ENCODE data around the gene KCNH1.
"Not testable (repeated sequence)": the region's sequence is repeated elsewhere in the genome, so short reads cannot be mapped to it uniquely, and the experiment has no call there.

Gene KCNH1

DNA sequence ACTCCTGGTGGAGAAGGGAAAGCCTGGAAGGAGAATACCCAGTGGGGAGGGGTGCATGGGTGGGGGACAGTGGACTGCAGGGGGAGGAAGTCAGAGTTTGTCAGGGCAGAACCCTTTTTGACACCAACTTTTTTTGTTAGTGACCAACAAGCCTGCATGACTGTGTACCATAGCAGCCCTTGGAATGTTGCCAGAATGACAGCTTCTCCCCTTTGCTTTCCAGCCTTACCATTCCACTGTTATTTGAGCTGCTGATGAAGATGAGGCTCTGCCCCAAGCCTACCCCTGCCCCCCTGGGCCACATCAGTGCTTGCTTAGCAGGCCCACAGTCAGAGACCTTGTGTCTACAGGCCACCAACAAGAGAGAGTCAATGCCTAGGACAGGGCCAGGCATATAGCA, 464.0 kb downstream of the KCNH1 start:
- no peak for DNase-seq

DNA sequence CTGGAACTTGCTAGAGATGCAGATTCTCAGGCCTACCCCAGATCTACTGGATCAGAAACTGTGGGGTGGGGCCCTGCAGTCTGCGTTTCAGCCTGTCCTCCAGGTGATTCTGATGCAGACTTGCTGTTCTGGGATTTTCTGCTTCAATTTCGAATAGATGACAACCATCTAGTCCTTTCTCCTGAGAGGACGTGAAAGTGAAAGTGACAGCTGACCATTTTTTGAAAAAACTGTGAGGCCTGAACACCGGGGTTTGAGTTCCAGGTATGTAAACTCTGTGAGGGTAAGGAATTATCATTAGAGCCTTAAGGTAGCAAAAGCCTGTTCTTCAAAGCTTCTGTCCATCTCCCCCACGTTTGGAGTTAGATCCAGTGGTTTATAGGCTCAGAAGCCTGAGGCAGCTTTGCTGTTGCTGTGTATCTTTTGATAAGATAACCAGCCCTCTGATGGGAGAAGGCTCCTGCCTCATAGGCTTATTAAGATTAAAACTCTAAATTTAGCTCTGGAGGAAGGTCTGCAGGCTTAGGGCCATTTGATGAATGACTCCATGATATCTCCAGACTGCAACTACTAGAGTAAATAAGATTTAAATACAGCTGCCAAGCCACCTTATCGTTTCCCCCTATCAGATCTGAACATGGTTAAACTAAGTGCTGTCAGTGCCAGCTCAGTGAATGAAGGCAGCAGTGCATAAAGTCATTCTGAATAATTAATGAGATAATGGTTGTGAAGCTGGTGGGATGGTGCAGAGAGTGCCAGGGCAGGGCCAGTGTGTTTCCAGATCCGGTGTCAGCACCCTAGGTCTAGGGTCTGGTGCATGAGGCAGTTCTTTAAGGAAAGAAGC, 470.0 kb downstream of the KCNH1 start:
- no peak for DNase-seq

DNA sequence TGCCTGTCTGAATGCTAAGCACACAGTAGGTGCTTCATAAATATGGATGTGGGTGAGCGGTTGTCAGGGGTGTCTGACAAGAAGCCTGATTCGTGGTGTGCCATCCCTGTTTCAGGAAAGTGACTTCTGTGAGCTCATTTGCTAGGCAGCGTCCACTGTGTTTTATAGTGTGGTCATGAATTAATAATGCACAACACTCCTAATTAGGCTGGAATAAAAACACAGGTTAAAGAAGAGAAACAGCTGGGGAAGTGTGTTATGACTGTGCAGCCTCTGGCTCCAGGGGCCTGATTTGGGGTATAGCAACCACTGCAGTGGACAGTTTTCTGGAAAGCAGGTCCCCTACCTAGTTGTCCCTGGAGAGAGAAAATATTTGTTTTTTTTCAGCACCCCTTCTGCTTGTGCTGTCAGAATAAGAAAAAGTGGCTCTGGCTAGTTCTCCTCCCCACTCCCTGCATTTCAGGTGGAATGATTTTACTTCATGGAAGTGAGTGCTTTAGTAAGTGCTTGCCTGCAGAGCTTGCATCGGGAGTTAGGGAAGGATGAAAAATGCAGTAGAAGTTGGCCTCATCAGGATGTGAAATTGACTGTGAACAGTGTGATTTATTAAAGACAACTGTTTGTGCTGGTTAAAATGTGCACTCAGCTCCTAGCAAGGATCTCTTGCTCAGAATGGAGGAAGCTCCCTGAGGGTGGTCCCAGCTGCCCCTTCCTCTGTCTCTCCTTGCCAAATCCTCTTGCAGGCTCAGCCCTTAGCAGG, 471.5 kb downstream of the KCNH1 start:
- DNase-seq: no peak

DNA sequence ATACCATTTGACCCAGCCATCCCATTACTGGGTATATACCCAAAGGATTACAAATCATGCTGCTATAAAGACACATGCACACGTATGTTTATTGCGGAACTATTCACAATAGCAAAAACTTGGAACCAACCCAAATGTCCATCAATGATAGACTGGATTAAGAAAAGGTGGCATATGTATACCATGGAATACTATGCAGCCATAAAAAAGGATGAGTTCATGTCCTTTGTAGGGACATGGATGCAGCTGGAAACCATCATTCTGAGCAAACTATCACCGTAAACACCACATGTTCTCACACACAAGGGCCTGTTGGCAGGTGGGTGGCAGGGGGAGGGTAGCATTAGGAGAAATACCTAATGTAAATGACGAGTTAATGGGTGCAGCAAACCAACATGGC, 472.4 kb downstream of the KCNH1 start:
- DNase-seq: not testable (repeated sequence)

DNA sequence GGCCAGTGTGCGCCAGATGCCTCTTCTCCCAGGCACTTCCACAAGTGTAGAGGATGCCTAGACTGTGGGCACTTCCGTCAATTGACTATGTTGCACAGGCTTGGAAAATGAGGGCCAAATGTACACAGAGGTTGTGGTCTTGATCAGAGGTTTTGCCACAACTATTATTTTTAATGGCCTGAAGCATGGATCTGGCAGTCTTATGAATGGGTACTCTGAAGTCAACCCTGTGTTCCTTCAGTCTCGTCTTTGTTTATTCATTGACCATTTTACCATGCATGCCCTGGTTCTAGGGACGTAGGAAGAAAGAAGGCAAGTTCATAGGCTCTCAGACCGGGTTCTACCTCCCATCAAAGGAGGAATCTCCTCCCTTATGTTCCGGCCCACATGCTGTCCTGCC, 476.1 kb downstream of the KCNH1 start:
- no peak for DNase-seq

DNA sequence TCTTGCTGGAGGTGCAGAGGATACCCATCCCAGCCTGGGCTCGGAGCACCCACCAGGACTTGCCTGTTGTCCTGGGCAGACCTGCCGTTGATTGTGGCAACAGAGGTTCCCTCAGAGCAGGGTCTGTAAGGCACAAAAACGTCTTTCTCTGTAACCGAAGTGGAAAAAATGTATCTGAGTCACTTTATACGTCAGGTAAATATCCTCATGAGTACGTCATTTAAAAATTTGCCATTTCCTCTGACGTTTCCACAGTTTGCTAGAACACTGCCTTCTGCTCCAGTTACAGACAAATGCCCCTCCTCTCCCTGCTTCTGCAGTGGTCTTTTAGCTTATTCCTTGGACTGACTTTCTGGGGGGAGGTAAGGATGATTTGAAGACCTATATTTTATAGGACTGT, 478.4 kb downstream of the KCNH1 start:
- no peak for DNase-seq

DNA sequence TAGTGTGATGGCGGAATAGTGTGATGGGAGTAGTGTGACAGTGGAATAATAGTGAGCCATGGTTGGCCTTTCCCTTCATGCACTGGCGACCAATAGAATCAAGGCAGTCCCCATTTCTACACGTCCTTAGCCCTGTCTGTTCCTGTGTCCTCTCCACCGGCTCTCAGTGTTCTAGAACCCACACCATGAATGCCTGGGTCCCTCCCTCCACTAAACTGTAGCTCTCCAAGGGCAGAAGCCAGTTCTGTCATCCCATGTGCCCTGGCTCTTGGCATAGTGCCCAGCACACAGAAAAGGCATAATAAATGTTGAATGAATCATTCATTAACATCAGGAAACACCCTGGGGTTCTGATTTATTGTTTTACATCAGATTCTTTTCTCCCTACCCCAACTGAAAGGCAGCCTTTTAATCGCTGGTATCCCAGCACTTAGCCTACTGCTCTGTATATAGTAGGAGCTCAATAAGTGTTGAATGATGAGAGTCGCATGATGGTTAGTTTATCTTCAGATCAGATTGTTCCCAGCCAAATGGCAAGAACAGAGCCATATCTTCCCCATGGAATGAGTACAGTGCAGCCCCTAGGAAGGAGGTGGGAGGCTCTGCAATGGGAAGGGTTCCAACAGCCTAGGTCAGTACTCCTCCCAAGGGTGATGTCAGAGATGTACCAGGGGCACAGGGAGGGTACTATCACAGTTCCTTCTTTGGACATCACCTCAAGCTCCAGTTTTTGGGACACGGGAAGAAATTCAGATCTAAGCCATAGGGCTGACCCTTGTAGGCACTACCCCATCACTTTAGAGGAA, 479.6 kb downstream of the KCNH1 start:
- DNase-seq: no peak

DNA sequence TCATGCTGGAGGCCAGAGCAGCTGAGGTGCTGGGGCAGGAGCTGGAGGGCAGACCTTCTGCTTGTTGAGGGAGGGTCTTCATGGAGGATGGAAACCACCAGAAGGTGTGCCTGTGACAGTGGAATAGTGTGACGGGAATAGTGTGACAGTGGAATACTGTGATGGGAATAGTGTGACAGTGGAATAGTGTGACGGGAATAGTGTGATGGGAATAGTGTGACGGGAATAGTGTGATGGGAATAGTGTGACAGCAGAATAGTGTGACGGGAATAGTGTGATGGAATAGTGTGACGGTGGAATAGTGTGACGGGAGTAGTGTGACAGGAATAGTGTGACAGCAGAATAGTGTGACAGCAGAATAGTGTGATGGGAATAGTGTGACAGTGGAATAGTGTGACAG, 480.2 kb downstream of the KCNH1 start:
- DNase-seq: no peak

DNA sequence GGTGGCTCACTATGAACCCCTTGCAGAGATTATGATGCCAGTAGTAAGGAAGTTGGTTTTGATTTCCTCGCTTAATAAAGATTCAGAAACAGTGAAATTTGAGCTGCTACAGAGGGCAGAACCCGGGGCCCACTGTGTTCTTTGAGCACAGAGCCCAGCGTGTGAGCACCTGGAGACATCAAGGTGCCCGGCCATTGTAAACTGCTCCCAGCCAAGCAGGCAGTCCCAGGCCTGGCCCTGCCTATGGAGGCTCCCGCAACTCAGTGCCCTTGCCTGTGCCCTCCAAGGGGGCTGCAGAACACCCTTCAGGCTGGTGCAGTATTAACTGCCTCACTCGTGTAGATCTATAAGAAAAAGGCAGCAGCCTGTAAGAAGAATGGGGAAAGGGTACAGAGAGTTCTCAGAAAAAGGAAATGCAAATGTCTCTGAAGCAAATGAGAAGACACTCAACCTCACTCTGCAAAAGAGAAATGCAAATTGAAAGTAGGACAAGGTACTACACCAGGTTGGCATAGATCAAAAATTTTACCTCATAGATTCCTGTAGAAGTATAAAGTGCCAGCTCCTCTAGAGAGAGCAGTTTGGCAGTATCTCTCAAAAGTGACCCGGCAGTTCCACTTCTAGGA, 481.5 kb downstream of the KCNH1 start:
- no peak for DNase-seq

DNA sequence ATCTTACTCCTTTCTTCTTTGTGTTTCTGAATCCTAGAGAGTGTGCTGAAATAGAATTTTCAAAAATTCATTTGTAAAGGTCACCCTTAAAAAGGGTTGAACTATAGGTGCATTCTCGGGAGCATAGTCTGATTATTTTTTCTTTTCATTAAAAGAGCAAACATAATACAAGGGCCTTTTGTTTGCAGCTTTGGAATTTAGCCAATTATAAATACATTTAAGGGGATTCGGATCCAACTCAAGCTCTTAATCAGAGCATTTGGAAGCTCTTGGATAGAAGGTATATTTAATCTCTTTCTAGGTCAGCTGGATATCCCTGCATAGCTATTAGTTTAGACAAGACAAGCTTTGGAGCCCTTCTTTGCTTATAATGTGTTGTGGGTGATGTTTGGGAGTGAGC, 483.5 kb downstream of the KCNH1 start:
- no peak for DNase-seq

DNA sequence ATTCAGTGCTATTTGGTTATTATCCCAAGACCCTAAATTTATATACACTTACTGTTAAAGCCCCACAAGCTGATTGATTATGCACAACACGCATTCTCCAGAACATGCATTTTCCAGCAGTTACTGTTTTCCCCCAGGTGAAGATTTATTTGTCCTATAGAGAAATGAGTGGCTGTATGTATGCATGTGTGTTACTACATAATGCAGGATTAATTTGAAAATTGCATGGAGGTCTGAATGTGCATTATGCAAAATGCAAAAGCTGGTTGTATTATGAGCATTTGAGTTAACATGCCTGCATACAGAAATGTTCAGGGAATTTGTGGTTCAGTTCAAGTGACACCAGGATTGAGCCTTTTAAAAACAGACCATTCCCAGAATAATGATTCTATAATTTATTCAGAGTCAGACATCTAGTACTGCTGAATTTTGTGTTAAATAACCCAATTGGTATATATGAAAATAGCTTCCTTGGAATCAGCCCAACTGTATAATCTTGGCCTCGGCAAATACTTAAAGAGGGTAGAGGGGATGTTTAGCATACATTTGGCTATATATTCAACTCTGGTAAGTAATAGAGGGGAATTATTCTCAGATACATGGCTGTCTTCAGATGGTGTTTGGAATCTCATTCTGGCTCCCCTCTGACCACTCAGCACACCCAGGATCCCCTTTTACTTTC, 485.2 kb downstream of the KCNH1 start:
- DNase-seq: no peak

DNA sequence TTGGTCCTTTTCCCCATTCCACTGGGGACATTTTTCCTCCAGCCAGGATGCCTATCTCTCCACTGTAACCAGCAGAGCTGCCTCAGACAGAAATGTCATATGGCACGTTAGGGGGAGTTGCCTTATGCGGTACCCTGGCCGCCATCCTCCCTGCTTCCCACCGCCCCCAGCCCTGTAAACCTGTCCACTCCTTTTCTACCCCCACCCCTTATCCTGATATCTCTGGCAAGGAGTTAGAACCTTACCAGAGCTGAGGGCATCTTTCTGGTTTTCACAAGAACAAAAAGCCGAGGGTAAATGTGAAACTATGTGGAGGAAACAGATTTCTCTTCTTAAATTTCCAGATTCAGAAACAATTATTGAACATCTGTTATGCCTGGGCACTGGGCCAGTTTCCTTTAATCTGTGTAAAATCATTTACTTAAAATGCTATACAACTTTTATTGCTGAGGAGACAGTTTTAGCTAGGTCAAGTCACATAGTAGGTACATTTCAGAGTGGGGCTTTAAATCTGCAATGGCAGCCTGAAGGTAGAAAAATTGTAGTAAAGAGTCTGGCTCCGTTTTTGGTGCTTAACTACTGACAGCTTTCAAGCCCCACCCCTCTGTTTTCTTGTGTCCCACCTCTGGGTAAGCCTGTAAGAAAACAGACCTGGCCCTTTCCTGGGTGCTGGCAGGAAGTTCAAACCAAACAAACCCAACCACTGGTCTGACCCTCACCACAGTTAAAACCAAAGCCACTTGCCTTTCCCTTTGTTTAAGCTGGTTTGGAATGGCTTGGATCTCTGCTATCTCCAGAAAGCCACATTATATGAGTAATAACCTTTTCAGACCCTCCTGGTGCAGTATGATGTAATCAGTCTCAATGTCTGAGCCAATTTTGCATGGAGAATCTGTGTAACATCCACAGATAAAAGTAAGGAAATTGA, 486.3 kb downstream of the KCNH1 start:
- no peak for DNase-seq

DNA sequence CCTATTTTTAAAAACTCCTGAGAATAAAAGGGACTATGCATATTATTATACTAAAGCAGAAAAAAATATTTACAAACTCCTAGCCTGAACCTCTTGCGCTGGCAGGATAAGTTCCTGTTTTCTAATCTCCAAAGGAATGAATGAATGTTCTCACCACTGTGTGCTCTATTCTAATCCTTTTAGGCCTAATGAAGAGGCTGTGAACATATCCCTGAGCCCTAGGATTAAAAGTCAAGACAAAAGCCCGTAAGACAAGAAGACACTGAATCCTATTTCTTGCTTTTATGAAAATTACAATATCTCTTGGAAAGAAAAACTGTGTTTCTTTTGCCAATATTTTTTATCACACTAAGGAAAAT, 487.7 kb downstream of the KCNH1 start:
- DNase-seq: no peak

DNA sequence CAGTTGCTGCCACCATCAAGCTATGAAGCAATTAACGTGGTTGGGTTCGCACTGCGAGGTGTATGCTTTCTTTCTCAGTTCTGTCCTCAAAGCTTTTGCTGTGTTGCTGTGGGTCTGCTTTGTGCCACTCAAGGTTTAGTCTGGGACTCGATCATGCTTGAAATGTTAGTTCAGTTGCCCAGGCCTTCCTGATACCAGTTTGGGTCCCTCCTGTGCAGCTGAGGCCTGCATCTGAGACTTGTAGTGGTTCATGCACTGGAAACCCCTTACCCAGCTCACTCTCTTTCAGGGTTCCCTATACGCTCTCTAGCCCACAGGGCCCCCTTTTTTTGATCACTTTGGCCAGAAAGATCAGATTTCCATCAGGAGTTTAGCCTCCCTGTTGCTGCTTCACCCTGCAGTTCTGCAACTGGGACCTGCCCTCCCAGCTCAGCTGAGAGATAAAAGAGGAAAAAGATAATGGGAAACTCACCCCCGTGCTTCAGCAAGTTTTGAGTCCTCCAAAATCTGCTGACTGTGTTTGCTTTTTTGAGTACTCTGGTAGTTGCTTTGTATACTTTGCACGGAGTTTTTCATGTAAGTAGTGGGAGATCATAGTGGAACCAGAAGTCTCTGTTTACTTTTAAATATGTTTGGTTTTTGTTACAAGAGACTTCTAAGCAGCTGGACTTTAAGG, 488.2 kb downstream of the KCNH1 start:
- no peak for DNase-seq

DNA sequence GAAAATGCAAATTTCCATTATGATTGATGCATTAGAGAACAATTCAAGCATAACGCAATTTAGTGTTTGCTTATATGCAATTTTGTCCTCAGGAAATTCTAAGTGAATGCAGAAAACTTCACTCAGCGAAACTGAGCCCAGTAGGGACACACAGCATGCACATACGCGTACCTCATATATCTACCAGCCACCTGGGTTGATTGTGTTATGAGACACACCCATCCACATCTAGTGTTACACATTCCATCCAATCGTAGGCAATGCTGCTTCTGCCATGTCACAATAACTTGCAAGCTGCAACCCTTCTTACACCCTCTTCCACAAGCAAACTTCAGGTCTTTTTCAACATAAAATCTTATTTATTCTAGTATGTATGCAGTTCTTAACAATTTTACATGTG, 492.4 kb downstream of the KCNH1 start:
- no peak for DNase-seq

DNA sequence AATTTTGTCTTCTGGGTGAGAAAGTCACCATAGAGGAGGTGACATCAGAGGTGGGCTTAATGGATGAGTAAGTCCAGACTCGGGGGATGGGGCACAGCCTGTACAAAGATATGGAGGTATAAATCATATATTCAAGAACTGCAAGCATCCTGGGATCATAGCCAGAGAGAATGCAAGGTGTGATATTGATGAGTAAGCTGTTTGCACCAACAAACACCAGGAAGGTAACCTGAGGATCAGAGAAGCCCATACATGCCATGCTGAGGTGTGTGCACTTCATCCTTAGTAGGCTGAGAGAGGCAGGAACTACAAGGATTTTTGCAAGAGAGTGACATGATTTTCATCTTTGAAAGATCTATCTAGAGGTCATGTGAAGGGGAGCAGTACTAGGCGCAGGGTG, 498.8 kb downstream of the KCNH1 start:
- DNase-seq: no peak

DNA sequence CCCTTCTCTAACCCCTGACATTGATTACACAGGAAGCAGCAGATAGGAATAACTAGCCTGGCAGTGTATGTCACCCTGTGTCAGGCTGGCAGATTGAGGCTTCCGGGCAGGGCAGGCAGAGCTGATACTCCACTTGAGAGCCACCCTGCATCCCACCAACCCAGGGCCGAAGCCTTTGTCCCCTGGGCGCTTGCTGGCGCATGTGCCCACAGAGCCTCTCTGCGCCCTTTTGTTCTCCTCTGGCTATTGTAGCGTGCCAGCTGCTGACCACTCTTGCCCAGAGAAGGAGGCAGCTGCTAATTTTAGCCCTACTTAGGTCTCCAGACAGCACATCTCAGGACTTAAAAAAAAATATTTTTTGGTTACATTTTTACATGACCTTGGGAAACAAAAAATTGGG, 500.3 kb downstream of the KCNH1 start:
- DNase-seq: no peak

DNA sequence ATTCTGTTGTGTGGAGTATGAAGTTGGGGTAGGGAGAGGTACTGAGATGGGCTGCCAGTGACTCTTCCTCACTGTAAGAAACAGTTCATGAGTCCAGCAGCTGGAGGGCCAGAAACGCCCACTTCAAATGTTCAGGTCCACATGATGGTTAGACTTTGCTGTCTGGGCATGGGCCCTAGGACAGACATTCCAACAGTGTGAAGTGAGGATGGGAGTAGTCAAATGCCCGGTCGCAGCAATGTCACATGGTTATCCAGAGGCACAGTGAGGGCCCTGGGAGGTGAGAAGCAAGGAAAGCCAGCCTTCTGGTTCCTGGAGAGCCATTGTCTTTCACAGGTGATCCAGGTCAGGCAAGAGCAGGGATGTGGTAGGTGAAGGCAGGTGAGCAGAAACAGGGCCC, 500.8 kb downstream of the KCNH1 start:
- DNase-seq: no peak

DNA sequence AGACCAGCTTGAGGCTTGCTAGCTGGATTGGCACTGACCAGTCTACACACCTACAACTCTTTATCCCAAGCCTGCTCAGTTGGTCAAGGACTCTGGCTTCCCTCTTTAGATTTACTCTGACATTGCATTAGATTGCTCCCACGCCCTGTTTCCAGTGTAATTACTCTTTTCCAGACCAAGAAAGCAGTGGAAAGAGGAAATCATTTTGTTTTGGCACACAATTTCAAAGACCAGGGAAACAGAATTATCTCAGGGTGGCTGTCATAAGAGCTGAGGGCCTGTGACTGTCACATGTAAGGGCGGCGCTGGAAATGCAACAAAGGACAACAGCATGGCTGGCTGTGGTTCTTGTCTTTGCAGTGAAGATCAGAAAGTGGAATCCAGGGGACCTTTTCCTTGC, 502.5 kb downstream of the KCNH1 start:
- no peak for DNase-seq

DNA sequence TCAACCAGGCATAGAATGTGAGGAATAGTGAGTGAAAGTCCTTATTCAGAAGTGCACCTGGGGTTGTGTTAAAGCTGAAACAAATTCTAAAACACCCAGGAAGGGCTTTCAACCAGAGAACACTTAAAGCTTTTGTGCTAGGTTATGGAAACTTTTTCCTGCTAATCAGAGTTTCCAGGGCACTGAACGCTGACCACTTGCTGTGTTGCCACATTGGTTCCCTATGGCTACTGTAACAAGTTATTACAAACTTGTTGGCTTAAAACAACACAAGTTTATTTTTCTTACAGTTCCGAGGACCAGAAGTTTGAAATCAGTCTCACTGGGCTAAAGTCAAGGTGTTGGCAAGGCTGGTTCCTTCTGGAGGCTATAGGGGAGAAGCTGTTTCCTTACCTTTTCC, 504.7 kb downstream of the KCNH1 start:
- DNase-seq: no peak

DNA sequence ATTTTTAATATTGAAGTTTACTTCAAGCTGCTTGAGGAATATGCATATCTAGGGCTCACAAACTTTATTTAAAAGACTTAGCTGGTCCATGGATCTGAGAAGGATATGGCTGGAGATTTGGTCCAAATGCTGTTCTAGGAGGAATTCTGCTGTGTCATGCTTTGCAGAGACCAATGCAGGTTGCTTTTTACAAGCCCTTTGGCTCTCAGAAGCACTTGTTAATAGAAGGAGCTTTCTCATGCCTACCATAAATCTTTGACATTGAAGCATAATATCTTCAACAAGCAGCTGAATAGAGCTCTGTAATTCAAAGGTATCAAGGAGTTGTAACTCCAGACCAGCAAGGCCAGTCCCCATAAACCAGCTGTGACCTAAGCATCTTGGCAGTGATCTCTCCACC, 506.2 kb downstream of the KCNH1 start:
- no peak for DNase-seq

Measured in activated CD4-positive, alpha-beta T cell treated with anti-CD3 and anti-CD28 coated beads, Interleukin-2, amount 50 U/mL, for 48 hours (primary cell).